Neutrophil (primary cell): ENCODE measurements around the gene ADAM15.

Source experiments
- H3K27ac ChIP-seq: fragments of 200-600 bp; sonication (generic); 2 replicates; pipeline ENCODE4 v1.5.1; 2016; ENCODE audit warnings: mild to moderate bottlenecking, moderate library complexity
- H3K27me3 ChIP-seq: fragments of 200-600 bp; sonication (generic); 2 replicates; pipeline ENCODE4 v1.6.0; 2016; ENCODE audit warnings: mild to moderate bottlenecking
- H3K36me3 ChIP-seq: fragments of 200-600 bp; sonication (generic); 2 replicates; pipeline ENCODE4 v1.5.1; 2017
- H3K4me1 ChIP-seq, 2 experiments: fragments of 200-600 bp in 1 of 2; sonication (generic) in 1 of 2; 1 replicate in 1 of 2; 2 replicates in 1 of 2; pipeline versions ENCODE4 v1.5.1 to v1.6.1; 2013 to 2016; ENCODE audit warnings: low read depth in 1 of 2, low read length in 1 of 2, mild to moderate bottlenecking in 1 of 2, moderate library complexity in 1 of 2; ENCODE audit not compliant: control insufficient read depth in 1 of 2, insufficient read depth in 1 of 2
- H3K4me3 ChIP-seq, 2 experiments: fragments of 200-600 bp in 1 of 2; sonication (generic) in 1 of 2; 1 replicate in 1 of 2; 2 replicates in 1 of 2; pipeline ENCODE4 v1.5.1; 2013 to 2016; ENCODE audit warnings: low read depth in 1 of 2, low read length in 1 of 2, mild to moderate bottlenecking in 1 of 2, moderate library complexity in 1 of 2
- H3K9me3 ChIP-seq: fragments of 200-600 bp; sonication (generic); 2 replicates; pipeline ENCODE4 v1.5.1; 2016
- CTCF ChIP-seq: fragments of 200-600 bp; sonication (generic); IDR thresholded peaks from 2 replicates; pipeline ENCODE4 v1.5.1; 2016; ENCODE audit warnings: antibody characterized with exemption

The ADAM15 gene

GRCh38 chr1:155064832-155065429, 13.8 kb downstream of the ADAM15 start:
- no peak for TF ChIP-seq CTCF
- Histone ChIP-seq H3K27me3 (peaks cover 45% of the 10 kb centered on the region), H3K27ac (no peak overlapping the region), H3K9me3 (no peaks in the 10 kb centered on the region), H3K4me3 (no peak overlapping the region), H3K36me3 (peaks cover 18% of the 10 kb centered on the region), H3K4me1 (peaks cover 29 to 36% of the 10 kb centered on the region in 2 experiments)

GRCh38 chr1:155066777-155067176, 15.7 kb downstream of the ADAM15 start:
- TF ChIP-seq CTCF, result no peak
- H3K9me3 ChIP-seq, result no peaks in the 10 kb centered on the region
- H3K4me3 ChIP-seq, result no peak overlapping the region
- peaks cover 5% of the 10 kb centered on the region for H3K36me3 ChIP-seq
- H3K4me1 ChIP-seq, result peaks cover 39 to 46% of the 10 kb centered on the region in 2 experiments
- H3K27ac ChIP-seq, result no peak overlapping the region
- H3K27me3 ChIP-seq, result peaks cover 63% of the 10 kb centered on the region

- TF ChIP-seq CTCF, result no peak
- Histone ChIP-seq H3K4me3 (no peak overlapping the region), H3K9me3 (no peaks in the 10 kb centered on the region)
Observed at GRCh38 chr1:155068599-155068998, 17.5 kb downstream of the ADAM15 start.

GRCh38 chr1:155069551-155070157, 18.5 kb downstream of the ADAM15 start:
- Histone ChIP-seq H3K4me1 (peaks cover 19 to 21% of the 10 kb centered on the region in 2 experiments), H3K27me3 (peaks cover 74% of the 10 kb centered on the region), H3K36me3 (peaks cover 5% of the 10 kb centered on the region), H3K9me3 (no peaks in the 10 kb centered on the region), H3K4me3 (no peak overlapping the region), H3K27ac (no peak overlapping the region)
- no peak for TF ChIP-seq CTCF

More at GRCh38 chr1:155068599-155068998, 17.5 kb downstream of the ADAM15 start:
- peaks cover 5% of the 10 kb centered on the region for H3K36me3 ChIP-seq
- H3K4me1 ChIP-seq, result peaks cover 26 to 32% of the 10 kb centered on the region in 2 experiments
- peaks cover 71% of the 10 kb centered on the region for H3K27me3 ChIP-seq
- H3K27ac ChIP-seq, result no peak overlapping the region

GRCh38 chr1:155070158-155070621, 19.1 kb downstream of the ADAM15 start:
- Histone ChIP-seq H3K4me1 (peaks cover 19 to 21% of the 10 kb centered on the region in 2 experiments), H3K27ac (no peak overlapping the region), H3K9me3 (no peaks in the 10 kb centered on the region), H3K36me3 (peaks cover 5% of the 10 kb centered on the region), H3K27me3 (peaks cover 74% of the 10 kb centered on the region), H3K4me3 (peak overlapping the region; percentile 44 to 60)
- no peak for TF ChIP-seq CTCF
